ENCODE data around the gene CACNA2D4.
"Not testable (repeated sequence)": the region's sequence is repeated elsewhere in the genome, so short reads cannot be mapped to it uniquely, and the experiment has no call there.

CACNA2D4 gene

GRCh38 chr12:1832801-1833595, 85.5 kb downstream of the CACNA2D4 start:
- DNase-seq (ENCODE audit: low read depth), result no peak

GRCh38 chr12:1830981-1831963, 87.2 kb downstream of the CACNA2D4 start:
- no peak for DNase-seq (ENCODE audit: low read depth)

- no peak for DNase-seq (ENCODE audit: low read depth)
Measured at GRCh38 chr12:1830401-1830845, 88.0 kb downstream of the CACNA2D4 start.

GRCh38 chr12:1829306-1829900, 89.0 kb downstream of the CACNA2D4 start:
- DNase-seq (ENCODE audit: low read depth), result no peak

- no peak for DNase-seq (ENCODE audit: low read depth)
Measured at GRCh38 chr12:1828856-1829255, 89.6 kb downstream of the CACNA2D4 start.

- no peak for DNase-seq (ENCODE audit: low read depth)
Measured at GRCh38 chr12:1827826-1828805, 90.3 kb downstream of the CACNA2D4 start.

- no peak for DNase-seq (ENCODE audit: low read depth)
Measured at GRCh38 chr12:1826867-1827705, 91.4 kb downstream of the CACNA2D4 start.

GRCh38 chr12:1826401-1826800, 92.1 kb downstream of the CACNA2D4 start:
- DNase-seq (ENCODE audit: low read depth), result no peak

- no peak for DNase-seq (ENCODE audit: low read depth)
Measured at GRCh38 chr12:1825382-1826102, 92.9 kb downstream of the CACNA2D4 start.

- DNase-seq (ENCODE audit: low read depth), result no peak
Measured at GRCh38 chr12:1823237-1823636, 95.2 kb downstream of the CACNA2D4 start.

- DNase-seq (ENCODE audit: low read depth), result no peak
Measured at GRCh38 chr12:1822699-1823098, 95.8 kb downstream of the CACNA2D4 start.

- DNase-seq (ENCODE audit: low read depth), result no peak
Measured at GRCh38 chr12:1821805-1822204, 96.6 kb downstream of the CACNA2D4 start.

GRCh38 chr12:1820896-1821291, 97.6 kb downstream of the CACNA2D4 start:
- no peak for DNase-seq (ENCODE audit: low read depth)

GRCh38 chr12:1820191-1820895, 98.1 kb downstream of the CACNA2D4 start, which contains the start of gene LRTM2:
TSS of gene LRTM2 (plus strand) at chr12:1820565. CDS start at chr12:1828149, 7,584 bp downstream.
- no peak for DNase-seq (ENCODE audit: low read depth)

- no peak for DNase-seq (ENCODE audit: low read depth)
Measured at GRCh38 chr12:1819571-1819970, 98.9 kb downstream of the CACNA2D4 start.

- no peak for DNase-seq (ENCODE audit: low read depth)
Measured at GRCh38 chr12:1819050-1819449, 99.4 kb downstream of the CACNA2D4 start.

- not testable (repeated sequence) for DNase-seq (ENCODE audit: low read depth)
Measured at GRCh38 chr12:1817928-1818327, 100.5 kb downstream of the CACNA2D4 start.

GRCh38 chr12:1816730-1817348, 101.6 kb downstream of the CACNA2D4 start:
- DNase-seq (ENCODE audit: low read depth), result no peak
